ENCODE data around the gene TSPYL2.

Gene TSPYL2

GRCh38 chrX:53125506-53125905 is 43.3 kb downstream of the TSPYL2 start:
- no peak for DNase-seq (ENCODE audit: low read depth, low spot score)

GRCh38 chrX:53126377-53126776 is 44.2 kb downstream of the TSPYL2 start:
- DNase-seq (ENCODE audit: low read depth, low spot score) = no peak

GRCh38 chrX:53128097-53128749 is 46.1 kb downstream of the TSPYL2 start:
- DNase-seq (ENCODE audit: low read depth, low spot score) = no peak

GRCh38 chrX:53133400-53133799 is 51.2 kb downstream of the TSPYL2 start:
- DNase-seq (ENCODE audit: low read depth, low spot score) = no peak

- DNase-seq (ENCODE audit: low read depth, low spot score) = no peak
These were observed 53.4 kb downstream of the TSPYL2 start for GRCh38 chrX:53135581-53135980.
